Measurements from ENCODE around the gene KCNS3.

The KCNS3 gene, protein sequence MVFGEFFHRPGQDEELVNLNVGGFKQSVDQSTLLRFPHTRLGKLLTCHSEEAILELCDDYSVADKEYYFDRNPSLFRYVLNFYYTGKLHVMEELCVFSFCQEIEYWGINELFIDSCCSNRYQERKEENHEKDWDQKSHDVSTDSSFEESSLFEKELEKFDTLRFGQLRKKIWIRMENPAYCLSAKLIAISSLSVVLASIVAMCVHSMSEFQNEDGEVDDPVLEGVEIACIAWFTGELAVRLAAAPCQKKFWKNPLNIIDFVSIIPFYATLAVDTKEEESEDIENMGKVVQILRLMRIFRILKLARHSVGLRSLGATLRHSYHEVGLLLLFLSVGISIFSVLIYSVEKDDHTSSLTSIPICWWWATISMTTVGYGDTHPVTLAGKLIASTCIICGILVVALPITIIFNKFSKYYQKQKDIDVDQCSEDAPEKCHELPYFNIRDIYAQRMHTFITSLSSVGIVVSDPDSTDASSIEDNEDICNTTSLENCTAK

DNA sequence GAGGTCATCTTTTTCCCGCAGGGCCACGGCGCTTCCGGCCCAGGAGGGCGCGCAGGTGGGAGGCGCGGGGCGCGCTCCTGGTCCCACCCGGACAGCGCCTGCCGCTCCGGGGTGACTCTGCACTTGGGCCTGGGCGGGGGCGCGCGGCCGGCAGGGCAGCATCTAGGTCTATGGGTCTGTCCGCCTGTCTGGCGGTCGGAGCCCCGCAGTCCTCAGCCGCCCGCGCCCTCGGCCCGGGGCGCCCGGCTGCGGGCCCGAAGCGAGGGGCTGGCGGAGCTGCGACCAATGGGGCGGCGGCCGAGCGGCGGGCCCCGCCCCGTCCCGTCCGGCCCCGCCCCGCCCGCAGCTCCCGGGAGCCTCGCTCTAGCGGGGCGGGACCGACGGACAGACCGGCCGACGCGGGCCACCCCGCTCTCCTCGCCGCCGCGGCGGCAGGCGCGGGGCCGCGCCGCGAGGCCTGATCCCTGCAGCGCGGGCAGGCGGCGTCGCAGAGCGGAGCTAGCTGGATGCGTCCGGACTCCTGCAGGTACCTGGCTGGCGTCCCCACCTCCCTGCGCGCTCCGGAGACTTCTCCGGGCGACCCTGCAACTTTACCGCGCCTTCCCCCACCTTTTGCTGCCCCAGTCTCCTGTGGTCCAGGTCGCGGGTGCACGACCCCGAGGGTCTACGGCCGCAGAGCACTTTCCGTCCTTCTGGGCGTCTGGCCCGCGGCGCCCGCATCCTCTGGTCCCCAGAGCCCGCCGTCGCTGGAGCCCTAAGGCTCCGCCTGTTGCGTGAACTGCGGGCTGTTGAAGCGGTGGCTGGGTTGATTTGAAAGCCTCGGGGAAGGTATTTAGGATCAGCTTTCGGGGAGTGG, at the start of gene KCNS3:
KCNS3 (plus strand) TSS at position 387 of the 856 bp plus-strand sequence. CDS start 52,342 bp downstream, outside the sequence.
- DNase-seq (ENCODE audit: low spot score): peak; percentile 41

DNA sequence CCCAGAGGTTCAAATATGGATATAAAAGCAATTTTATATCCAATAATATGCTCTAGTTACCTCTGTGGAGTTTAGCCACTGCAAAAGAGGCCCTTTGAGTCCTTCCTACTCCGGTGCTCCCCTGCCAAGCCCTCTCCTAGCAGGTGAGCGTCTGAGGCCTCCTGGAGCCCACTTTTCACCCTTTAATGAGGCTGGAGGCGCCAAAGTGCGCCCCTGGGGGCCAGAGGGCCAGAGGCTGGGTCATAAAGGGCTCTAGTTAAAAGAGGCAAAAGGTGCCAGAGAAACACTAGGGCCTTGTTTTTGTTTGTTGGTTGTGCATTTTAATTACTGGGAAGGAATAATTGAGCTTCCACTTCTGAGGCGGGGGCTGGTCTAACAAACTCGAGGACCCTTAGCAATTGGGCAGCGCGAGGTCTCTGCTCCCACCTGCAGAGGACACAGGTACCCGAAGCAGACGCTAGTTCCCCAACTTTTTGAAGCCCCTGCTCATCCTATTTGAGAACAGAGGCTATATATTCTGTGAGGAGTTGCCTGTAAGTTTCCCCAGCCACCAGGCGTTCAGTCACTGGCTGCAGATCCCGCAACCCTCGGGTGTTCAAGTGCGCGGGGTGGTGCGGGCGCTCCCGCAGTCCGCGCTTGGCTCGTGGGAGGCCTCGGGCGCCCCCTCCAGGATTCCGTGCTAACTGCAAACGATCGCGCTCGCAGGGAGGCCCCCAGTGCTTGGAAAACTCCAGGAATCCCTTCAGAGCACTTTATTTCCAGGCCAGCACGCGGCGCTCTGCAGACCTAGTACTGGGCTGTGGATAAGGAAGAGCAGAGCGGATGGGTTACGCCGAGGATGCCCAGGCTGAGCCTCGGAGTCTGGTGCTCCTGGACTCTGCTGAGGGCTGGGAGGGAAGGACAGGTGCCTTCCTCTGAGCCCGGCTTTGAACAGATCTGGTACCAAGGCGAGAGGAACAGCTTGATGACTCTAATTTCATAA, 48.1 kb upstream of the KCNS3 start:
- DNase-seq (ENCODE audit: low spot score): peak; percentile 14

DNA sequence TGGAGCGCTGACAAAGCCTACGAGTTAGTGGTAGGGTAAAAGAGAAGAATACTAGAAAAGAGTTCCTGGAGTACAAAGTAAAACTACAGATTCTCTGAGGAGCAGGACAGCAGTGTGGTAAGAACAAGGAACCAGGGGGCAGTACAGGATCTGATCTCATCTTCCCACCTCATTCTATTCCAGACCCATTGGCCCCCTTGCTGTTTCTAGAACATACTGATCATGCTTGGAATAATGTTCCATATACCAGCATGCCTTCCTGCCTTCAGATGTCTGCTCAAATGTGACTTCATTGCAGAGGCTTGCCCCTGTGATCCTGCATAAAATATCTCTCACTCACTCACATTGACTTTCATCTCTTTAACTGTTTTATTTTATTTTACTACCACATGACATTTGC, 43.0 kb upstream of the KCNS3 start:
- no peak for DNase-seq (ENCODE audit: low spot score)

GRCh38 chr2:17839959-17840358, 38.5 kb upstream of the KCNS3 start:
- DNase-seq (ENCODE audit: low spot score): no peak

GRCh38 chr2:17843457-17843856, 35.0 kb upstream of the KCNS3 start:
- DNase-seq (ENCODE audit: low spot score): no peak

- DNase-seq (ENCODE audit: low spot score): no peak
Measured at GRCh38 chr2:17845806-17846205, 32.7 kb upstream of the KCNS3 start.

DNA sequence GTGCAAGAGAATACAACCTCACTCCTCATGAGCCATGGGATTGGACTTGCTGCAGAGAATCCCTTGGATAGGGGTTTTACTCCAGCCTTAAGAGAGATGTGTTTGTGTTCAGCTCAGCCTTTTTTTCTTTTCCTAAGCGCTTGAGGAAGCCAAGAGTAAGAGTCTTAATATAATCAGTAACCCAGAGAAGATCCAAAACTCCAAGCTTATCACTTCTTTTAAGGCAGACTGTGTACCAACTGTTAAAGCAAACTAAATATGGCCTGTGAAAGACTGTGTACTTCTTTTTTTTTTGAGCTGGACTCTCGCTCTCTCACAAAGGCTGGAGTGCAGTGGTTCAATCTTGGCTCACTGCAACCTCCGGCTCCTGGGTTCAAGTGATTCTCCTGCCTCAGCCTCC, 31.8 kb upstream of the KCNS3 start:
- DNase-seq (ENCODE audit: low spot score): no peak

DNA sequence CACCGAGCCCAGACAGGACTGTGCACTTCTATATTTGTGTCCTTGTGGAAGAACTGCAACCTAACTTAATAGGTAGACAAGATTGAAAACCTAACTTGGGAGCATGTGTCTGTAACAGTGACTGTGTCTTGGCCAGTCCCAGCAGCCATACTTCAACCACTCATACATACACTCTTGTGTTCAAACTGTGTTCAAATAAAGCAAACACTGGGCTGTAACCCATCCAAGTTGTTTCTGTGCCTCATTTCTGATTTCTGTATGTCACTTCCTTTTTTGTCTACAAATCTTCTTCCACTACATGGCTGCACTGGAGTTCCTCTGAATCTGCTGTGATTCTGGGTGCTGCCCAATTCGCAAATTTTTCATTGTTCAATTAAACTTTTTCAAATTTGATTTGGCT, 31.2 kb upstream of the KCNS3 start:
- DNase-seq (ENCODE audit: low spot score): no peak

- no peak for DNase-seq (ENCODE audit: low spot score)
Measured at GRCh38 chr2:17849275-17849674, 29.2 kb upstream of the KCNS3 start.

- no peak for DNase-seq (ENCODE audit: low spot score)
Measured at GRCh38 chr2:17850151-17850550, 28.3 kb upstream of the KCNS3 start.

DNA sequence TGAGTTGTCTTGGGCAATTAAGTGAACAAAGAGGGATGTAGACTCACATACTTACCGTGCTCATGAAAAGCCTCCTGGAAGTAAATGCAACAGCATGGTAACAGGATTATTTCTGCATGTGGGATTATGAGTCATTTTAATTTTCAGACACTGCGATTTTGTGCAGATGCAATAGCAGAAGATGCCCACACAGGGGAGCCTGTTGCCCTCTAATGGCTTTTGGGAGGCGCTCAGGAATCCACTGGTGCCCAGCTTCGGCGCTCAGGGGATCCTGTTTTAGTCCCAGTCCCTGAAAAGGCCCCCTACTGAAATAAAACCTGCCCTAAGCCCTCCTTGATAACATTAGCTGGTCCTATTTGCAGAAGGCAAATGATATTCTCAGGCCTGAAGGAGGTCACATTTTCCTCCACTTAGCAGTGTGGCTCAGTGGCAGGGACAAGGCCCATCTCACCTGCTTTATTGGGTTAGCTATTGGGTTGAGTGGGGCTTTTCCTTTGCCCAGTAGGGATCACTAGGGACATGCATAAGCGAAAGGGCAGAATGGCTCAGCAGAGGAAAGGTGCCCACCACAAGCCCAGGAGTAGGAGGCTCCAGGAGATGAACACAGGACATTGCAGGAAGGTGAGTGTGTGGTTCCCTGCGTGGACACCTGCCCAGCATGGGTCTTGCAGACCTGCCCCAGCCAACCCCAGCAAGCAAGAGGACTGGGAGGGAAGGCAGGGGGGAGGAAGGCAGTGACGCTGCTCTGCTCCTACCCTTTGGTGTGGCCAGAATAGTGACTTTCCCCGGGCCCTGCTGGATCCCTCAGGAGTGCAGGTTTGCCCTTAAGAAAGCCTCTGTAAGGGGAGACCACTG, 26.5 kb upstream of the KCNS3 start:
- DNase-seq (ENCODE audit: low spot score): peak; percentile 69

- no peak for DNase-seq (ENCODE audit: low spot score)
Measured at GRCh38 chr2:17853799-17854198, 24.7 kb upstream of the KCNS3 start.

GRCh38 chr2:17857021-17857420, 21.4 kb upstream of the KCNS3 start:
- DNase-seq (ENCODE audit: low spot score): peak; percentile 10

DNA sequence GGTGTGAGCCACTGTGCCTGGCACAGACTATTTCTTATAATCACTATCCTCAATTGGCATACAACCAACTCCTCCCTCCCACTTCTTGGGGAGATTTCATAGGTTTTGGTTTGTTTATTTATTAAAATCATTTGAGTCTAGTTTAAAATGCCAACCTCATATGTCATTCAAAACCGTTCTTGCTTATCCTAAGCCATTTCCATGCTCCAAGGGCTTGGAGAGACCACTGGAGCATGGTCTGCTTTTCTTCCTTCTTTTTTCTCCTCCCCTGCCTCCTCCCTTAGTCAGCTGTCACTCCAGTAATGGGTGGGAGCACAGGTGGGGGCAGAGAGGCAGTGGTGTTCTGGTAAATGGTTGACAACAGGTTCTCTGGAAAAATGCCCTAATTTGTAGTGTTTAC, 20.4 kb upstream of the KCNS3 start:
- no peak for DNase-seq (ENCODE audit: low spot score)

GRCh38 chr2:17863539-17863938, 14.9 kb upstream of the KCNS3 start:
- DNase-seq (ENCODE audit: low spot score): no peak

DNA sequence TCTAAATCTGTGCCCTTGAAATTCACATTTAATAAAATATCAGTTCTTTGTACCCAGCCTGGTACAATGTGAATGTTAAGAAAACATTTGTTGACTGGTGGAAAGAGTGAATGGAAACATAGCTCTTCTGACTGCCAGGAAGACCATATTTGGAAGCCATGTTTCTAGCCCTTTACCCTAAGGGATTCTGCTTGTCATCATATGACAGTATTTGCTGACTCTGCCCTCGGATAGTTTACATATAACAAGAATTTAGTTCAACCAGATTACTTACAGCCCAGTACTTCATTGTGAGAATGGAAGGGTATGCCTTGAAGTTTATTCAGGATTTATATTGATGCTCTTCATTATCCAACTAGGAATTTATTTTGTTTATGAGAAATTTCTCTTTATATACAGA, 13.8 kb upstream of the KCNS3 start:
- DNase-seq (ENCODE audit: low spot score): no peak

- DNase-seq (ENCODE audit: low spot score): no peak
Measured at GRCh38 chr2:17867133-17867532, 11.3 kb upstream of the KCNS3 start.

DNA sequence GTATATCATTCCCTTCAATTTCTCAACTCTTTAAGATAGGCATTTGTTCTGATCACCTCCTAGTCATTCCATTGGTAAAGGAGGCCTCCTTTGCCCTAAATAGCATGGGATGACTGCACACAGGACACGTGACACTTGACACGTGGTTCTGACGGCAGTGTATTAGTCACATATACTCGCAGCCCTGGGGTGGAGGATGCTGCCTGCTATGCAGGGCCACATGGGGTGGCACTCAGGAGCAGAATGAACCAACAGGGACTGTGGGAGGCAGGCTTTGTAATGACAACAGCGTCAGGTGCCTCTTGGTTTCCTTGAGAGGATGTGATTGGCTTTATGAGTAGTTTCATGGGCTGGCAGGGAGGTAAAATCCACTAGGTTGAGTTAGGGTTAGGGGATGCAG, 9.3 kb upstream of the KCNS3 start:
- DNase-seq (ENCODE audit: low spot score): no peak

GRCh38 chr2:17871639-17872038, 6.8 kb upstream of the KCNS3 start:
- no peak for DNase-seq (ENCODE audit: low spot score)

DNA sequence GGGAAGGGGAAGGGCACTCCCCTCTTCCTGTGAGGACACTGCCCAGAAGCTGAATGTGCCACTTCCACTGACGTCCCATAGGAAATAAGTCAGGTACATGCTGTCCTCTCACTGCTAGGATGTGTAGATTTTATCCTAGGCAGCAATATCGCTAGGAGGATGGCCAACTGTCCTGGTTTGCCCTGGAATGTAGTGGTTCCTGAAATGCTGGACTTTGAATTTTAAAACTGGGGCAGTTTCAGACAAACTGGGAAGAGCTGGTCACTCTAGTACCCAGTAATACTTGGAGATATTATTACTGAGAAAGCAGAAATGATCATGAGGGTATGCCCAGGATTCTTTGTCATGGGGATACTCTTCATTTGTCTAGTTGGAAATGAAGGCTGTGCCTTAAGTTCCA, 5.4 kb upstream of the KCNS3 start:
- no peak for DNase-seq (ENCODE audit: low spot score)

DNA sequence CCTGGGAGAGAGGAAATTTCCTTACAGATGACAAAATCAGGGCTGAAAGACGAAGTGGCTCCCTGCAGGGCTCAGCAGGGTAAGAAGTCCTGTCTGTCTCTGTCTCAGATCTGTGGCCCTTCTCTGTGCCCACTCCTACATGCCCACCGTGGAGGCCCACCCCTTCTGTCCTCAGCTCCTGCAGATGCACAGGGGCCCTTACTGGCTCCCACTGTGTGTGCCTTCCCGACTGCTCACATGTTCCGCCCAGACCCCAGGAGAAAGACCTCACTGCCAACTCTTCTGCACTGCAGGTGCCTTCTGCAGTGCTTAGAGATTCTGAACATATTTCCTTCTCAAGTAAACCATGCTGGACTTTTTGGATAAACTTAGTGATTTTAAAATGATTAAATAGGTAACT, 1.9 kb upstream of the KCNS3 start:
- DNase-seq (ENCODE audit: low spot score): no peak
